ENCODE data around the gene RAD51B. TPM values are rescaled to one million over a fixed set of nuclear protein-coding genes. Genes with fewer than 3 reads are reported as not detected.

RAD51B gene
- total and polyA plus RNA-seq, 9 of the 15 experiments (the other 6 are each of a cell fraction or from before 2014, with no cell fraction given), result 8.5 to 17.3 (median 11.3) TPM

GRCh38 chr14:68417009-68417650, 597.6 kb downstream of the RAD51B start:
- BruUV-seq (replicated peaks), result no TSS peak
- H4K20me1 ChIP-seq (replicated peaks; ENCODE audit: control insufficient read depth, insufficient read depth, low read length), result no peaks in the 10 kb centered on the region
- WGBS (ENCODE audit: insufficient coverage, low coverage, missing lambda C conversion rate), result 63% methylated on average over 5 of the region's 5 CpGs
- H2AFZ ChIP-seq (ENCODE audit: low read depth, low read length), result no peak overlapping the region
- no peak overlapping the region for H3K9ac ChIP-seq (ENCODE audit: insufficient read depth in 1 of 2, low read depth in 2 of 2, low read length in 2 of 2)
- intact Hi-C loops (cut with micrococcal nuclease), result no loop called here
- ATAC-seq (no peak), DNase-seq (ENCODE audit: extremely low read depth in 1 of 4, low spot score in 3 of 4) (no peak), FAIRE-seq (no peak)
- in situ Hi-C loops (cut with MboI), result no loop called here
- ChIA-PET CTCF (ENCODE audit: low intra/inter-chr PET ratio) (no interaction called here), POLR2A (interaction anchor here (1.2 to 1.3 kb wide), 2 partner anchors 13 to 14 kb away, joined by 3 to 4 read pairs; no protein-coding TSS in a partner anchor)
- TF ChIP-seq HMBOX1 (IDR thresholded peaks at IDR 0.05) (no peak), NCOA1 (IDR thresholded peaks at IDR 0.05; ENCODE audit: low read depth) (no peak), CREBBP (IDR thresholded peaks at IDR 0.05; ENCODE audit: low read depth, low read length) (no peak), ZSCAN29 (IDR thresholded peaks at IDR 0.05) (no peak), ZNF551 (CRISPR knock-in tag; IDR thresholded peaks at IDR 0.05) (no peak), RBM25 (IDR thresholded peaks at IDR 0.05; ENCODE audit: low read depth, low read length, severe bottlenecking) (no peak), ESRRA (IDR thresholded peaks at IDR 0.05; ENCODE audit: borderline replicate concordance, low read depth) (no peak), RNF219 (CRISPR knock-in tag; IDR thresholded peaks at IDR 0.05) (no peak), ZNF77 (CRISPR knock-in tag; IDR thresholded peaks at IDR 0.05) (no peak), ZNF384 (IDR thresholded peaks at IDR 0.05; ENCODE audit: low read depth, low read length) (no peak)
- TF ChIP-seq, protein P1, sequence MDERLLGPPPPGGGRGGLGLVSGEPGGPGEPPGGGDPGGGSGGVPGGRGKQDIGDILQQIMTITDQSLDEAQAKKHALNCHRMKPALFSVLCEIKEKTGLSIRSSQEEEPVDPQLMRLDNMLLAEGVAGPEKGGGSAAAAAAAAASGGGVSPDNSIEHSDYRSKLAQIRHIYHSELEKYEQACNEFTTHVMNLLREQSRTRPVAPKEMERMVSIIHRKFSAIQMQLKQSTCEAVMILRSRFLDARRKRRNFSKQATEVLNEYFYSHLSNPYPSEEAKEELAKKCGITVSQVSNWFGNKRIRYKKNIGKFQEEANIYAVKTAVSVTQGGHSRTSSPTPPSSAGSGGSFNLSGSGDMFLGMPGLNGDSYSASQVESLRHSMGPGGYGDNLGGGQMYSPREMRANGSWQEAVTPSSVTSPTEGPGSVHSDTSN (CRISPR knock-in tag; IDR thresholded peaks at IDR 0.05; ENCODE audit: low read depth), result no peak
- TF ChIP-seq, protein P1 (tag; conservative IDR thresholded peaks at IDR 0.05; ENCODE audit: low read depth), result no peak
- H3K9me1 ChIP-seq (ENCODE audit: control insufficient read depth, insufficient read depth, low read length), result no peaks in the 10 kb centered on the region
- no peak overlapping the region for H3K4me2 ChIP-seq (ENCODE audit: insufficient read depth, low read length)
- no peaks in the 10 kb centered on the region for H3K36me3 ChIP-seq (ENCODE audit: control insufficient read depth, insufficient read depth, low read length)
- no peaks in the 10 kb centered on the region for H3K79me2 ChIP-seq (ENCODE audit: control insufficient read depth, insufficient read depth, low read length)
- H3K27me3 ChIP-seq (ENCODE audit: control insufficient read depth in 2 of 2, insufficient read depth in 2 of 2, low read length in 2 of 2), result no peaks in the 10 kb centered on the region
- H3K9me3 ChIP-seq (replicated peaks; ENCODE audit: control insufficient read depth, insufficient read depth, low read depth, low read length), result no peaks in the 10 kb centered on the region
- peaks cover 0 to 6% of the 10 kb centered on the region in 2 experiments; a peak in 3 of 5 replicates for H3K4me1 ChIP-seq (replicated peaks in 1 of 2; ENCODE audit: control insufficient read depth in 2 of 2, insufficient read depth in 2 of 2, low read length in 2 of 2)
- H3K27ac ChIP-seq (ENCODE audit: extremely low read depth, low read depth, low read length), result no peak overlapping the region
- no peak overlapping the region for H3K4me3 ChIP-seq

Measured in K562 (cell line).